GM23248 (cell line): ENCODE measurements around the gene USP31. TPM values are rescaled to one million over a fixed set of nuclear protein-coding genes. Genes with fewer than 3 reads are reported as not detected.
"Not testable (repeated sequence)": the region's sequence is repeated elsewhere in the genome, so short reads cannot be mapped to it uniquely, and the experiment has no call there.

Experiments
- DNase-seq: peaks from one replicate; pipeline ENCODE4 v3.0.0-alpha.2; 2015
- H2AFZ ChIP-seq: fragments of 200-600 bp; sonication (generic); 2 replicates; pipeline ENCODE4 v1.6.1; 2016; ENCODE audit warnings: antibody characterized with exemption
- H3F3A ChIP-seq: fragments of 200-600 bp; sonication (generic); 2 replicates; pipeline ENCODE4 v1.6.1; 2016; ENCODE audit warnings: mild to moderate bottlenecking, antibody characterized with exemption, mixed run types; ENCODE audit not compliant: insufficient read depth
- H3K27ac ChIP-seq: fragments of 200-600 bp; sonication (generic); 2 replicates; pipeline ENCODE4 v1.5.1; 2016; ENCODE audit warnings: mild to moderate bottlenecking
- H3K27me3 ChIP-seq: fragments of 200-600 bp; sonication (generic); replicated peaks from 2 replicates; pipeline ENCODE4 v1.6.1; 2016; ENCODE audit warnings: mild to moderate bottlenecking; ENCODE audit not compliant: insufficient read depth
- H3K36me3 ChIP-seq: fragments of 200-600 bp; sonication (generic); 2 replicates; pipeline ENCODE4 v1.6.1; 2016; ENCODE audit warnings: low read depth, mild to moderate bottlenecking
- H3K4me1 ChIP-seq: fragments of 200-600 bp; sonication (generic); 2 replicates; pipeline ENCODE4 v1.6.1; 2016; ENCODE audit warnings: mild to moderate bottlenecking; ENCODE audit not compliant: insufficient read depth
- H3K4me2 ChIP-seq: fragments of 200-600 bp; sonication (generic); one replicate; pipeline ENCODE4 v1.6.1; 2016; ENCODE audit warnings: mild to moderate bottlenecking; ENCODE audit not compliant: unreplicated experiment
- H3K4me3 ChIP-seq: fragments of 200-600 bp; sonication (generic); 2 replicates; pipeline ENCODE4 v1.5.1; 2016; ENCODE audit warnings: mild to moderate bottlenecking
- H3K79me2 ChIP-seq: fragments of 200-600 bp; sonication (generic); 2 replicates; pipeline ENCODE4 v1.6.1; 2016; ENCODE audit warnings: mild to moderate bottlenecking; ENCODE audit not compliant: insufficient read depth
- H3K9ac ChIP-seq: fragments of 200-600 bp; sonication (generic); 2 replicates; pipeline ENCODE4 v1.6.1; 2016; ENCODE audit warnings: mild to moderate bottlenecking
- H3K9me2 ChIP-seq: fragments of 200-600 bp; sonication (generic); 2 replicates; pipeline ENCODE4 v1.6.1; 2016; ENCODE audit warnings: mixed run types, mild to moderate bottlenecking, moderate library complexity; ENCODE audit not compliant: insufficient read depth
- H3K9me3 ChIP-seq: fragments of 200-600 bp; sonication (generic); one replicate; pipeline ENCODE4 v1.6.1; 2017; ENCODE audit warnings: low read depth
- H4K20me1 ChIP-seq: fragments of 200-600 bp; sonication (generic); 2 replicates; pipeline ENCODE4 v1.6.0; 2016; ENCODE audit not compliant: insufficient read depth
- EZH2 ChIP-seq: fragments of 200-600 bp; sonication (generic); IDR thresholded peaks from 2 replicates; pipeline ENCODE4 v1.6.1; 2018; ENCODE audit warnings: antibody characterized with exemption, mild to moderate bottlenecking; ENCODE audit not compliant: insufficient read depth, poor library complexity, severe bottlenecking
- EZH2phosphoT487 ChIP-seq: fragments of 200-600 bp; sonication (generic); IDR thresholded peaks from 2 replicates; pipeline ENCODE4 v1.6.1; 2018; ENCODE audit warnings: antibody characterized with exemption, moderate library complexity, mild to moderate bottlenecking, low read depth; ENCODE audit not compliant: insufficient read depth
- WGBS, 2 experiments: methylation state at CpG; one replicate each; pipeline ENCODE4 v1.1.6; 2015 to 2017; ENCODE audit warnings: low lambda C conversion rate in 2 of 2, low coverage in 1 of 2; ENCODE audit errors: missing lambda C conversion rate in 2 of 2; 5-methylcytosine and 5-hydroxymethylcytosine counted together
- in situ Hi-C: fragments of 300-500 bp; cut with MboI; formaldehyde crosslinking; loops from 2 replicates; pipeline ENCODE4 v1.15.0; 2020
- polyA plus RNA-seq: library from polyadenylated mRNA; unstranded; fragments of >200 nt; fragmentation: Nextera tagmentation; extraction: Ambion mirVana; gene quantifications from 2 replicates; pipeline ENCODE4 v1.2.1, GENCODE V29; 2016
- total RNA-seq: library from RNA; depleted of rRNA; stranded (reverse); fragments of >200 nt; shearing (Covaris generic); gene quantifications from 2 replicates; pipeline ENCODE4 v1.2.3, GENCODE V29; 2014

Gene USP31
- total and polyA plus RNA-seq, 2 experiments from 2014 or later = 0.88 to 6.6 TPM

DNA sequence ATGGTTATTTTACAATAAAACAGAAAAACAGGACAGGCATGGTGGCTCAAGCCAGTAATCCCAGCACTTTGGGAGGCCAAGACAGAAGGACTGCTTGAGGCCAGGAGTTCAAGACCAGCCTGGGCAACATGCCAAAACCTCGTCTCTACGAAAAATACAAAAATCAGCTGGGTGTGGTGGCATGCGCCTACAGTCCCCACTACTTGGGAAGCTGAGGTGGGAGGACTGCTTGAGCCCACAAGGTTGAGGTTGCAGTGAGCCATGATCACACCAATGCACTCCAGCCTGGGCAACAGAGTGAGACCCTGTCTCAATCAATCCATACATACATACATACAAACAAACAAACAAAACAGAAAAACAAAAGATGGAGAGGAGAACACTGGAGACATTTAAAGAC is 45.6 kb downstream of the USP31 start:
- Histone ChIP-seq H3F3A (no peaks in the 10 kb centered on the region), H3K4me2 (no peak overlapping the region), H3K4me3 (no peak overlapping the region), H3K4me1 (no peaks in the 10 kb centered on the region), H2AFZ (no peak overlapping the region), H3K27me3 (no peaks in the 10 kb centered on the region), H3K79me2 (peaks cover under 1% of the 10 kb centered on the region), H3K9me2 (no peaks in the 10 kb centered on the region), H3K9me3 (no peaks in the 10 kb centered on the region), H3K9ac (no peak overlapping the region), H3K27ac (no peak overlapping the region), H4K20me1 (no peaks in the 10 kb centered on the region), H3K36me3 (peaks cover 3% of the 10 kb centered on the region; the same call in 1 of the 2 replicates)
- no peak for TF ChIP-seq EZH2phosphoT487
- TF ChIP-seq EZH2 = no peak
- in situ Hi-C loops = no loop called here
- DNase-seq = no peak
- 69 to 75% methylated on average over 3 of the region's 3 CpGs for WGBS, 2 experiments

DNA sequence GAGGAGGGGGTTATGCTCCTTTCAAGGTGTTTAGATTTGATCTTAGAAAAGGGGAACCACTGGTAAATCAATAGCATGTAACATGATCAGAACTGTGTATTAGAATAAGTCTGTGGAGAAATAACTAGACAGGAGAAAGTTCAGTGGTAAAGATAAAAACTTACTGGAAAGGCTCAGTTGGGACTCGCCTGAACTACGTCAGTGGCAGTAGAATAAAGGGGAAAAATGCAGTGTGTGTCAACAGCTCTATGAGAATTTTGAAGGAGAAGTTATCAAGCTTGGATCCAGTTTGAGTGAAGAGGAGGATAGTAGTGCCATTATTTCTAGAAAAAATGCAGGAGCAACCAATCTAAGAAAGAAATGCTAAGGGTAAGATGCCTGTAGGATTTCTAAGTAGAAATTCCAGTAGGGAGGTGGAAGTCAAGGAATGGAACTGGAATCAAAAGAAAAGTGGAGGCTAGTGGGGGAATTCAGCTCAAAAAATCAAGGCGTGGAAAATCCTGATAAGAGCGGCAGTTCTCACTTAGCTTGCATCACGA is 48.2 kb downstream of the USP31 start:
- TF ChIP-seq EZH2 (no peak), EZH2phosphoT487 (no peak)
- Histone ChIP-seq H3K9me2 (no peaks in the 10 kb centered on the region), H3K4me1 (no peaks in the 10 kb centered on the region), H3K4me3 (no peak overlapping the region), H3K36me3 (no peaks in the 10 kb centered on the region), H3K27me3 (no peaks in the 10 kb centered on the region), H3K4me2 (no peak overlapping the region), H3K79me2 (peaks cover 5% of the 10 kb centered on the region; the same call in 1 of the 2 replicates), H3K27ac (no peak overlapping the region), H2AFZ (no peak overlapping the region), H3K9ac (no peak overlapping the region), H4K20me1 (no peaks in the 10 kb centered on the region), H3K9me3 (no peaks in the 10 kb centered on the region), H3F3A (no peaks in the 10 kb centered on the region)
- in situ Hi-C loops = no loop called here
- WGBS, 2 experiments = 96 to 99% methylated on average over 5 of the region's 5 CpGs
- no peak for DNase-seq

DNA sequence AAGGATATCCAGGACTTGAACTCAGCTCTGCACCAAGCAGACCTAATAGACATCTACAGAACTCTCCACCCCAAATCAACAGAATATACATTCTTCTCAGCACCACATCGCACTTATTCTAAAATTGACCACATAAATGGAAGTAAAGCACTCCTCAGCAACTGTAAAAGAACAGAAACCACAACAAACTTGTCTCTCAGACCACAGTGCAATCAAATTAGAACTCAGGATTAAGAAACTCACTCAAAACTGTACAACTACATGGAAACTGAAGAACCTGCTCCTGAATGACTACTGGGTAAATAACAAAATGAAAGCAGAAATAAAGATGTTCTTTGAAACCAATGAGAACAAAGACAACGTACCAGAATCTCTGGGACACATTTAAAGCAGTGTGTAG is 52.8 kb downstream of the USP31 start:
- H3K79me2 ChIP-seq = peaks cover 18% of the 10 kb centered on the region; the same call in 1 of the 2 replicates
- H3K4me1 ChIP-seq, H3K27me3 ChIP-seq, H3F3A ChIP-seq, H3K36me3 ChIP-seq, H3K4me3 ChIP-seq, H3K9me2 ChIP-seq, H3K4me2 ChIP-seq, in situ Hi-C loops, H4K20me1 ChIP-seq, DNase-seq, H3K9ac ChIP-seq, H3K9me3 ChIP-seq, H3K27ac ChIP-seq, H2AFZ ChIP-seq: not testable (repeated sequence)
- 97 to 99% methylated on average over 2 of the region's 2 CpGs for WGBS, 2 experiments

DNA sequence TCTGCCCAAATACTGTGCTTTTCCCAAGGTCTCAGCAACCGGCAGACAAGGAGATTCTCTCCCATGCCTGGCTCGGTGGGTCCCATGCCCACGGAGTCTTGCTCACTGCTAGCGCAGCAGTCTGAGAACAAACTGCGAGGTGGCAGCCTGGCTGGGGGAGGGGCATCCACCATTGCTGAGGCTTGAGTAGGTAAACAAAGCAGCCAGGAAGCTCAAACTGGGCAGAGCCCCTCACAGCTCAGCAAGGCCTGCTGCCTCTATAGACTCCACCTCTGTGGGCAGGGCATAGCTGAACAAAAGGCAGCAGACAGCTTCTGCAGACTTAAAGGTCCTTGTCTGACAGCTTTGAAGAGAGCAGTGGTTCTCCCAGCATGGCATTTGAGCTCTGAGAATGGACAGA is 55.1 kb downstream of the USP31 start:
- H3K27me3 ChIP-seq, H3K36me3 ChIP-seq, H3K9me3 ChIP-seq, DNase-seq, H3K27ac ChIP-seq, H4K20me1 ChIP-seq, H3F3A ChIP-seq, H3K4me3 ChIP-seq, in situ Hi-C loops, H2AFZ ChIP-seq, H3K9me2 ChIP-seq, H3K4me2 ChIP-seq, H3K4me1 ChIP-seq, H3K9ac ChIP-seq: not testable (repeated sequence)
- H3K79me2 ChIP-seq = peaks cover 18% of the 10 kb centered on the region; the same call in 1 of the 2 replicates
- 86 to 90% methylated on average over 5 of the region's 5 CpGs for WGBS, 2 experiments

DNA sequence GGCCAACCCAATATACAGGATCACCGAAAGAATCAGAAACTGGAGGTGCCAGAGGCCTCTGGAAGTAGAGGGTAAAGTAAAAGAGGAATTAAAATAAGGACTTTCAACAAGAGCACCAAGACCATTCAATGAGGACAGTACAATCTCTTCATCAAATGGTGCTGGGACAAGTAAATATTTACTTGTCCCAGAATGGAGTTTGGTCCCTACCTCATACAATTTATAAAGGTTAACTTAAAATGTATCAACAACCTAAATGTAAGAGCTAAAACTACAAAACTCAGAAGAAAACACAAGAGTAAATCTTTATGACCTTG is 56.5 kb downstream of the USP31 start:
- Histone ChIP-seq H3K4me2 (no peak overlapping the region), H4K20me1 (no peaks in the 10 kb centered on the region), H3F3A (no peaks in the 10 kb centered on the region), H3K79me2 (peaks cover 18% of the 10 kb centered on the region; the same call in 1 of the 2 replicates), H2AFZ (no peak overlapping the region), H3K9me2 (no peaks in the 10 kb centered on the region), H3K9ac (no peak overlapping the region), H3K36me3 (no peaks in the 10 kb centered on the region), H3K4me3 (no peak overlapping the region), H3K9me3 (no peaks in the 10 kb centered on the region), H3K27me3 (no peaks in the 10 kb centered on the region), H3K4me1 (peaks cover 9% of the 10 kb centered on the region; the same call in 1 of the 2 replicates), H3K27ac (no peak overlapping the region)
- in situ Hi-C loops = no loop called here
- no peak for TF ChIP-seq EZH2phosphoT487
- TF ChIP-seq EZH2 = no peak
- DNase-seq = no peak
- WGBS, 2 experiments = 100% methylated on average over 1 of the region's 1 CpG
